GM23248 (cell line): Measurements from ENCODE around the gene KEL. TPM values are rescaled to one million over a fixed set of nuclear protein-coding genes. Genes with fewer than 3 reads are reported as not detected.

Source experiments
- DNase-seq: peaks from one replicate; pipeline ENCODE4 v3.0.0-alpha.2; 2015
- H2AFZ ChIP-seq: fragments of 200-600 bp; sonication (generic); 2 replicates; pipeline ENCODE4 v1.6.1; 2016; ENCODE audit warnings: antibody characterized with exemption
- H3F3A ChIP-seq: fragments of 200-600 bp; sonication (generic); 2 replicates; pipeline ENCODE4 v1.6.1; 2016; ENCODE audit warnings: mild to moderate bottlenecking, antibody characterized with exemption, mixed run types; ENCODE audit not compliant: insufficient read depth
- H3K27ac ChIP-seq: fragments of 200-600 bp; sonication (generic); 2 replicates; pipeline ENCODE4 v1.5.1; 2016; ENCODE audit warnings: mild to moderate bottlenecking
- H3K27me3 ChIP-seq: fragments of 200-600 bp; sonication (generic); replicated peaks from 2 replicates; pipeline ENCODE4 v1.6.1; 2016; ENCODE audit warnings: mild to moderate bottlenecking; ENCODE audit not compliant: insufficient read depth
- H3K36me3 ChIP-seq: fragments of 200-600 bp; sonication (generic); 2 replicates; pipeline ENCODE4 v1.6.1; 2016; ENCODE audit warnings: low read depth, mild to moderate bottlenecking
- H3K4me1 ChIP-seq: fragments of 200-600 bp; sonication (generic); 2 replicates; pipeline ENCODE4 v1.6.1; 2016; ENCODE audit warnings: mild to moderate bottlenecking; ENCODE audit not compliant: insufficient read depth
- H3K4me2 ChIP-seq: fragments of 200-600 bp; sonication (generic); one replicate; pipeline ENCODE4 v1.6.1; 2016; ENCODE audit warnings: mild to moderate bottlenecking; ENCODE audit not compliant: unreplicated experiment
- H3K4me3 ChIP-seq: fragments of 200-600 bp; sonication (generic); 2 replicates; pipeline ENCODE4 v1.5.1; 2016; ENCODE audit warnings: mild to moderate bottlenecking
- H3K79me2 ChIP-seq: fragments of 200-600 bp; sonication (generic); 2 replicates; pipeline ENCODE4 v1.6.1; 2016; ENCODE audit warnings: mild to moderate bottlenecking; ENCODE audit not compliant: insufficient read depth
- H3K9ac ChIP-seq: fragments of 200-600 bp; sonication (generic); 2 replicates; pipeline ENCODE4 v1.6.1; 2016; ENCODE audit warnings: mild to moderate bottlenecking
- H3K9me2 ChIP-seq: fragments of 200-600 bp; sonication (generic); 2 replicates; pipeline ENCODE4 v1.6.1; 2016; ENCODE audit warnings: mixed run types, mild to moderate bottlenecking, moderate library complexity; ENCODE audit not compliant: insufficient read depth
- H3K9me3 ChIP-seq: fragments of 200-600 bp; sonication (generic); one replicate; pipeline ENCODE4 v1.6.1; 2017; ENCODE audit warnings: low read depth
- H4K20me1 ChIP-seq: fragments of 200-600 bp; sonication (generic); 2 replicates; pipeline ENCODE4 v1.6.0; 2016; ENCODE audit not compliant: insufficient read depth
- EZH2 ChIP-seq: fragments of 200-600 bp; sonication (generic); IDR thresholded peaks from 2 replicates; pipeline ENCODE4 v1.6.1; 2018; ENCODE audit warnings: antibody characterized with exemption, mild to moderate bottlenecking; ENCODE audit not compliant: insufficient read depth, poor library complexity, severe bottlenecking
- EZH2phosphoT487 ChIP-seq: fragments of 200-600 bp; sonication (generic); IDR thresholded peaks from 2 replicates; pipeline ENCODE4 v1.6.1; 2018; ENCODE audit warnings: antibody characterized with exemption, moderate library complexity, mild to moderate bottlenecking, low read depth; ENCODE audit not compliant: insufficient read depth
- WGBS, 2 experiments: methylation state at CpG; one replicate each; pipeline ENCODE4 v1.1.6; 2015 to 2017; ENCODE audit warnings: low lambda C conversion rate in 2 of 2, low coverage in 1 of 2; ENCODE audit errors: missing lambda C conversion rate in 2 of 2; 5-methylcytosine and 5-hydroxymethylcytosine counted together
- in situ Hi-C: fragments of 300-500 bp; cut with MboI; formaldehyde crosslinking; loops from 2 replicates; pipeline ENCODE4 v1.15.0; 2020
- polyA plus RNA-seq: library from polyadenylated mRNA; unstranded; fragments of >200 nt; fragmentation: Nextera tagmentation; extraction: Ambion mirVana; gene quantifications from 2 replicates; pipeline ENCODE4 v1.2.1, GENCODE V29; 2016
- total RNA-seq: library from RNA; depleted of rRNA; stranded (reverse); fragments of >200 nt; shearing (Covaris generic); gene quantifications from 2 replicates; pipeline ENCODE4 v1.2.3, GENCODE V29; 2014

KEL gene
- total and polyA plus RNA-seq, 2 experiments from 2014 or later = not detected

- DNase-seq = no peak
- H4K20me1 ChIP-seq = no peaks in the 10 kb centered on the region
- no peaks in the 10 kb centered on the region for H3F3A ChIP-seq
- H3K4me3 ChIP-seq = no peak overlapping the region
- no peaks in the 10 kb centered on the region for H3K27me3 ChIP-seq
- H3K4me1 ChIP-seq = no peaks in the 10 kb centered on the region
- H3K4me2 ChIP-seq = no peak overlapping the region
- in situ Hi-C loops = no loop called here
- no peaks in the 10 kb centered on the region for H3K79me2 ChIP-seq
- H3K36me3 ChIP-seq = no peaks in the 10 kb centered on the region
- WGBS, 2 experiments = 29 to 31% methylated on average over 3 of the region's 3 CpGs
- no peaks in the 10 kb centered on the region for H3K9me2 ChIP-seq
- no peak overlapping the region for H3K9ac ChIP-seq
- H3K27ac ChIP-seq = no peak overlapping the region
- H2AFZ ChIP-seq = no peak overlapping the region
- H3K9me3 ChIP-seq = no peaks in the 10 kb centered on the region
- TF ChIP-seq EZH2 (no peak), EZH2phosphoT487 (no peak)
These were observed 12.5 kb upstream of the KEL start for GRCh38 chr7:142974626-142975025.

- no peaks in the 10 kb centered on the region for H3K27me3 ChIP-seq
- TF ChIP-seq EZH2phosphoT487 (no peak), EZH2 (no peak)
- no peaks in the 10 kb centered on the region for H3K36me3 ChIP-seq
- no peak overlapping the region for H3K4me2 ChIP-seq
- H3K9me2 ChIP-seq = no peaks in the 10 kb centered on the region
- no peak overlapping the region for H3K27ac ChIP-seq
- H3K4me3 ChIP-seq = no peak overlapping the region
- H4K20me1 ChIP-seq = no peaks in the 10 kb centered on the region
- H3F3A ChIP-seq = no peaks in the 10 kb centered on the region
- H3K9ac ChIP-seq = no peak overlapping the region
- in situ Hi-C loops = no loop called here
- no peak overlapping the region for H2AFZ ChIP-seq
- H3K79me2 ChIP-seq = no peaks in the 10 kb centered on the region
- no peaks in the 10 kb centered on the region for H3K9me3 ChIP-seq
- 25 to 31% methylated on average over 4 of the region's 4 CpGs for WGBS, 2 experiments
- no peaks in the 10 kb centered on the region for H3K4me1 ChIP-seq
- no peak for DNase-seq
These were observed 7.0 kb upstream of the KEL start for GRCh38 chr7:142969183-142969582.

- Histone ChIP-seq H3F3A (no peaks in the 10 kb centered on the region), H3K4me1 (no peaks in the 10 kb centered on the region), H3K27me3 (no peaks in the 10 kb centered on the region), H3K4me3 (no peak overlapping the region), H3K27ac (no peak overlapping the region), H3K9ac (no peak overlapping the region), H3K36me3 (no peaks in the 10 kb centered on the region), H3K4me2 (no peak overlapping the region), H3K9me2 (no peaks in the 10 kb centered on the region), H4K20me1 (no peaks in the 10 kb centered on the region), H3K79me2 (no peaks in the 10 kb centered on the region), H3K9me3 (no peaks in the 10 kb centered on the region), H2AFZ (no peak overlapping the region)
- DNase-seq = no peak
- WGBS, 2 experiments = 25 to 27% methylated on average over 4 of the region's 4 CpGs
- in situ Hi-C loops = no loop called here
- TF ChIP-seq EZH2 (no peak), EZH2phosphoT487 (no peak)
These were observed 6.1 kb upstream of the KEL start for GRCh38 chr7:142968229-142968628.

- H4K20me1 ChIP-seq = no peaks in the 10 kb centered on the region
- no peaks in the 10 kb centered on the region for H3K27me3 ChIP-seq
- in situ Hi-C loops = no loop called here
- no peak overlapping the region for H3K4me3 ChIP-seq
- H3K79me2 ChIP-seq = no peaks in the 10 kb centered on the region
- H3K9me2 ChIP-seq = no peaks in the 10 kb centered on the region
- H2AFZ ChIP-seq = no peak overlapping the region
- no peaks in the 10 kb centered on the region for H3K9me3 ChIP-seq
- no peak overlapping the region for H3K9ac ChIP-seq
- WGBS, 2 experiments = 28 to 31% methylated on average over 6 of the region's 6 CpGs
- H3K4me1 ChIP-seq = no peaks in the 10 kb centered on the region
- no peak overlapping the region for H3K4me2 ChIP-seq
- no peak overlapping the region for H3K27ac ChIP-seq
- no peak for TF ChIP-seq EZH2phosphoT487
- TF ChIP-seq EZH2 = no peak
- DNase-seq = no peak
- no peaks in the 10 kb centered on the region for H3F3A ChIP-seq
- no peaks in the 10 kb centered on the region for H3K36me3 ChIP-seq
These were observed 2.5 kb upstream of the KEL start for GRCh38 chr7:142964502-142965246.
